Measurements from ENCODE around the gene MAML2.

Gene MAML2

DNA sequence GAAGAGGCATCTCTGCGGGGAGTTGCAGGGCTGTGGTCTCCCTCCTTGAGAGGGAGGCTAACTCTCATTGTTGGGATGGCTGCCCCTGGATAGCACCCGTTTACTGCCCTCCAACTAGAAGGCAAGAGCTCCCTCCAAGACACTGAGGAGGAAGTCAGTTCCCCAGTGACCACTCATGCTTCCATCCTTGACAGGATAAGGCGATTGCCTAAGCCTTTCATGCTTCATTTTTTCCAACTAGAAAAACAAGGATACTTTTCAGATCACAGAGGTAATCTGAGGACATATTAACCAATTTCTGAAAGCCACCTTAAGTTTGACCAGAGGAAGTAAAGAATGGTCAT is 186.6 kb downstream of the MAML2 start:
- H3K27ac ChIP-seq, result peak overlapping the region; percentile 12; the same call in 1 of the 2 replicates
- TF ChIP-seq, protein P1, sequence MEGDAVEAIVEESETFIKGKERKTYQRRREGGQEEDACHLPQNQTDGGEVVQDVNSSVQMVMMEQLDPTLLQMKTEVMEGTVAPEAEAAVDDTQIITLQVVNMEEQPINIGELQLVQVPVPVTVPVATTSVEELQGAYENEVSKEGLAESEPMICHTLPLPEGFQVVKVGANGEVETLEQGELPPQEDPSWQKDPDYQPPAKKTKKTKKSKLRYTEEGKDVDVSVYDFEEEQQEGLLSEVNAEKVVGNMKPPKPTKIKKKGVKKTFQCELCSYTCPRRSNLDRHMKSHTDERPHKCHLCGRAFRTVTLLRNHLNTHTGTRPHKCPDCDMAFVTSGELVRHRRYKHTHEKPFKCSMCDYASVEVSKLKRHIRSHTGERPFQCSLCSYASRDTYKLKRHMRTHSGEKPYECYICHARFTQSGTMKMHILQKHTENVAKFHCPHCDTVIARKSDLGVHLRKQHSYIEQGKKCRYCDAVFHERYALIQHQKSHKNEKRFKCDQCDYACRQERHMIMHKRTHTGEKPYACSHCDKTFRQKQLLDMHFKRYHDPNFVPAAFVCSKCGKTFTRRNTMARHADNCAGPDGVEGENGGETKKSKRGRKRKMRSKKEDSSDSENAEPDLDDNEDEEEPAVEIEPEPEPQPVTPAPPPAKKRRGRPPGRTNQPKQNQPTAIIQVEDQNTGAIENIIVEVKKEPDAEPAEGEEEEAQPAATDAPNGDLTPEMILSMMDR (conservative IDR thresholded peaks at IDR 0.05), result no peak

GRCh38 chr11:96155627-96156378 is 187.2 kb downstream of the MAML2 start:
- TF ChIP-seq, protein P1 (conservative IDR thresholded peaks at IDR 0.05), result no peak
- no peak overlapping the region for H3K27ac ChIP-seq

DNA sequence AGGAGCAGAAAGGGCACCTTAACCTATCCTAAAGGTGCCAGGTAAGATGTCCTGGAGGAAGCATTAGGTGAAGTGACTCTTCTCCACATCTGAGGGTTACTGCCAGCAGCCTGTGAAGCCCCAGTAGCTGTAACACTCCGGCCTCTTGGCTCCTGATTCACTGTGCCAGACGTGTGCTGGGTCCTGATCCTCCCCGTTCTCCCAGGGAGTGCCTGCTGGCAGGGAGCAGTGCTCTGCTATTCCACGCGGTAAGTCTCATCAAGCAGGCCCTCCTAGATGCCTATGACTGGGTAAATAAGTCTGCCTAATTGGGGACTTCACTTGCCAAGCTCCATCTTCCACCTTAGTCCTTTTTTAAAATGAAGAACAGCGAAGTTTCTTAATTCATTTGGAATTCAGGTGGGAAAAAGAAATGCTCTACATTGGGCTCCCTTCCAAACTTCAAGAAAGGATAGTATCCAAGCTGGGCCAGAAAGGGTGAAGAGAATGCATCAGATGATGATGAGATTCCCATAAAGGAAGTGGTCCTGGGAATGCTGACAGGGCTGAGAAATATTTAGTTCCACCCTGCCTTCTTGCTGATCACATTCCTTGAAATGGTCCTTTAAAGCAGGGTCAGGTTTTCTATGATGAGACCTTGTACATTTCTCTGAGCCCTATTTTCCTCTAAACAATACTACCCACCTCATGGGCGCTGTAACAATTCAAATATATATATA is 188.0 kb downstream of the MAML2 start:
- H3K27ac ChIP-seq, result no peak overlapping the region
- TF ChIP-seq, protein P1 (conservative IDR thresholded peaks at IDR 0.05), result no peak

- no peak overlapping the region for H3K27ac ChIP-seq
- TF ChIP-seq, protein P1 (conservative IDR thresholded peaks at IDR 0.05), result no peak
These were observed 190.4 kb downstream of the MAML2 start for GRCh38 chr11:96152623-96153022.

- no peak overlapping the region for H3K27ac ChIP-seq
- TF ChIP-seq, protein P1 (conservative IDR thresholded peaks at IDR 0.05), result no peak
These were observed 191.5 kb downstream of the MAML2 start for GRCh38 chr11:96151501-96151900.

DNA sequence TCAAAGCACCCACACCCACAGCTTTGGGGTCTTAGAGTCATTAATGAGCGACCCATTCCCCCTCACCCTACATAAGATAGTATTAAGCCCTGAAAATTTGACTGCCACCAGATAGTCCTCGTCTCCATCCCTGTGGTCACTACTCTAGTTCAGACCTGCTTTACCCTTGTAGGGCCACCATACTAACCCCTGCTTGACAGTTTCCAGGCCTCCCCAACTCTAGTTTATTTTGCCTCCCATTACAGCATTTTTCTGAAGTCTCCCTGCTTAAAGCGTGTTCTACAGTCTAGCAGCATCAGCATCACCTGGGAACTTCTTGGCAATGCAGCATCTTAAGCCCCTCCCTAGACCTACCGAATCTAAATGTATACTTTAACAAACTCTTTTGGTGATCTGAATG is 192.4 kb downstream of the MAML2 start:
- TF ChIP-seq, protein P1 (conservative IDR thresholded peaks at IDR 0.05), result no peak
- no peak overlapping the region for H3K27ac ChIP-seq

DNA sequence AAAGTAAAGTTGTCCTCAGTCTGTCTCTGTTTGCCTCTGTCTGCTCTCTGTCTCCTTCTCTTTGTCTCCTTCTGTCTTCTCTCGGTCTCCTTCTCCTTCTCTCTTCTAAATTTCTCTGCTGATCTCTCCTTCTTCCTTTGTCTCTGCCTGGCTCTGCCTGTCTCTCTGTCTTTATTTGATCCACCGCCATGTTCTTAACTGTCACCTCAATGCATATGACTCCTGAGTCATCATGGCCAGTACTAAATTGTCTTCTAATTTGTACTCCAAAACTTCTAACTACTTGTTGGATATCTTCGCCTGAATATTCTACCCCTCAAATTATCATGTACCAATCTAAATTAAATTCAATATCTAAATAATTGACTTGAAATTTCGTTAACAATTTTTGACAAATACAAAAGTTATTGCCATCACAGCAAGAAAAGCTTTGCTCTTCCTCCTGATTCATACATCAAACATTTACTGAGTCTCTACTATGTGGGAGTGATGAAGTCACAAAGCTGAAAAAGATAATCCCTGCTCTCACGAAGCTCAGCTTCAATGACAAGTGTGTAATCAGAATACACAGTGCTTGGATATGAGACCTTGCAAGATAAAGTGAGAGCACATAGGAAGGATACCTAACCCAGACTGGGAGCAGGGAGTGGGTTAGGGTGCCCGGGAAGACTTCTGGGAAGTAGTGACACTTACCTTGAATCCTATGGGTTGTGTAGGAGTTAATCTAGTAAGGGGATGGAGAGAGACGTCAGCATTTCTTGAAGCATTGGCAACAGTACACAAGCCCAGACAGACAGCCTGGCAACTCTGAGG is 193.0 kb downstream of the MAML2 start:
- H3K27ac ChIP-seq, result no peak overlapping the region
- TF ChIP-seq, protein P1 (conservative IDR thresholded peaks at IDR 0.05), result no peak
